C4-2B (cell line): Measurements from ENCODE around the gene LMLN.
"Not testable (repeated sequence)": the region's sequence is repeated elsewhere in the genome, so short reads cannot be mapped to it uniquely, and the experiment has no call there.

Experiments
- H3K27ac ChIP-seq: fragments of 450-650 bp; 2 replicates; pipeline ENCODE4 v1.5.1; 2017
- CTCF ChIP-seq: fragments of 450-650 bp; conservative IDR thresholded peaks from 2 replicates; pipeline ENCODE4 v1.5.1; 2017; ENCODE audit warnings: mild to moderate bottlenecking
- ZFX ChIP-seq: fragments of 450-650 bp; IDR thresholded peaks from 2 replicates; pipeline ENCODE4 v1.6.1; 2017

The LMLN gene

GRCh38 chr3:197959500-197959890, 522 bp upstream of the LMLN start:
- peak overlapping the region; percentile 70 for H3K27ac ChIP-seq
- TF ChIP-seq ZFX (no peak), CTCF (no peak)

- H3K27ac ChIP-seq: peak overlapping the region; percentile 70
- TF ChIP-seq CTCF: no peak
- TF ChIP-seq ZFX: no peak
These were observed 921 bp downstream of the LMLN start for GRCh38 chr3:197960694-197961581.

GRCh38 chr3:197961582-197961945, 1.5 kb downstream of the LMLN start:
- no peak for TF ChIP-seq ZFX
- no peak for TF ChIP-seq CTCF
- H3K27ac ChIP-seq: no peak overlapping the region

GRCh38 chr3:197963019-197963637, 3.1 kb downstream of the LMLN start:
- H3K27ac ChIP-seq: no peak overlapping the region

GRCh38 chr3:197967337-197967989, 7.4 kb downstream of the LMLN start:
- H3K27ac ChIP-seq: not testable (repeated sequence)

More at GRCh38 chr3:197963019-197963637, 3.1 kb downstream of the LMLN start:
- TF ChIP-seq ZFX: no peak
- TF ChIP-seq CTCF: no peak

GRCh38 chr3:197970588-197970987, 10.6 kb downstream of the LMLN start:
- TF ChIP-seq ZFX (no peak), CTCF (no peak)
- no peak overlapping the region for H3K27ac ChIP-seq

- H3K27ac ChIP-seq: no peak overlapping the region
- TF ChIP-seq CTCF (no peak), ZFX (no peak)
These were observed 14.0 kb downstream of the LMLN start for GRCh38 chr3:197974016-197974415.
